GM18505 (cell line): ENCODE results near the gene ZNF23.

Experiments
- ATAC-seq: cut with Tn5 transposase; IDR thresholded peaks from one replicate; pipeline ENCODE4 v1.9.1; 2021; ENCODE audit not compliant: unreplicated experiment
- POLR2A ChIP-seq: IDR thresholded peaks from 4 replicates; pipeline ENCODE4 v1.6.1; 2011; ENCODE audit warnings: borderline replicate concordance; ENCODE audit not compliant: insufficient read depth, insufficient read length; ENCODE audit errors: extremely low read depth

Gene ZNF23

GRCh38 chr16:71426880-71427615 lies 35.0 kb downstream of the ZNF23 start:
- ATAC-seq = no peak
- TF ChIP-seq POLR2A = no peak

DNA sequence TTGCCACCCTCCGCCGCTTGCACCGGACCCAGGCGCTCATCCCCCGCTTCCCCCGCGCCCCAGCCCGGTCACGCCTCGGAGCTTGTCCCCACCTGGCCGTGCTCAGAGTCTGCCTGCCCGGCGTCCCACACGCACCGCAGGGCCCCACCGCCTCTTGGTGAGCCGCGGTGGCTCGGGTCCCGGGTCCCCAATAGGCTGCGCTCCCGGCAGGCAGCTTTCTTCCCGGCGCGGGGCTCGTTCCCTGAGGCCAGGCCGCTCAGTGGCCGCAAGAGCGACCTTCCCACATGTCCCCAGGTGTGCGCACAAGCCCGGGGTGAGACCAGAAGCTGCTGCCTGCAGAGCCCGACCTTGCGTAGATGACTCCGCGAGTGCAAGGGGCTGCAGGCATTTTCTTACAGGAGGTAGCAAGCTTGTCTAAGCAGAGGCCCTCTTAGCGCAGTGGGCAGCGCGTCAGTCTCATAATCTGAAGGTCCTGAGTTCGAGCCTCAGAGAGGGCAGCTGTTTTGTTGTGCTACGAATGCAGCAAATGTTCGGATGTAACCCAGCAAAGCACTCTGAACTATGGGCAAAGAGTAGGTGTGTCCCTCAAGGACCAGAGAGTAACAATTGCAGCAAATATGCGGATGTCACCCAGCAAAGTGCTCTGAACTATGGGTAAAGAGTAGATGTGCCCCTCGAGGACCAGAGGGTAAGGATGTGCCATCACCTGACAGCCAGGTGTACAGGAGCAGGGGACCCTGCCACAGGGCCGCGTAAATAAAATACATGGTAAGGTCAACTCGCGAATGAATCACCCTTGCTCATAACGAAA lies 35.8 kb downstream of the ZNF23 start:
- no peak for TF ChIP-seq POLR2A
- no peak for ATAC-seq

DNA sequence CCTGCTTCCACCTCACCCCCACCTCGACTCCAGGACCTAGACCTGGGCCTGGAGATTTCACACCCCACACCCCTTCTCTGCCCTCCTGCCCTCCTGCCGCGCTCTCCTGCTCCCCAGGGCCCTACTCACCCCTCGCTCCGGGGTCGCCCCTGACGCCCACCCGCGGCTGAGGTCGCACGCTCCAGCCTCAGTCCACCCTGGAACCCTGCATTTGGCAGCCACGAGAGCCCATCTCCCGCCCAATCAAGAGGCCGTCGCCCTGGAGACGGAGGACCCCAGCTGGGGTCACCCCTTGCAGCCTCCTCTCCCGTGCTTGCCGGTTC lies 36.3 kb downstream of the ZNF23 start:
- no peak for TF ChIP-seq POLR2A
- no peak for ATAC-seq

GRCh38 chr16:71424626-71425025 lies 37.4 kb downstream of the ZNF23 start:
- no peak for ATAC-seq
- TF ChIP-seq POLR2A = no peak

GRCh38 chr16:71423865-71424264 lies 38.2 kb downstream of the ZNF23 start:
- no peak for TF ChIP-seq POLR2A
- no peak for ATAC-seq

DNA sequence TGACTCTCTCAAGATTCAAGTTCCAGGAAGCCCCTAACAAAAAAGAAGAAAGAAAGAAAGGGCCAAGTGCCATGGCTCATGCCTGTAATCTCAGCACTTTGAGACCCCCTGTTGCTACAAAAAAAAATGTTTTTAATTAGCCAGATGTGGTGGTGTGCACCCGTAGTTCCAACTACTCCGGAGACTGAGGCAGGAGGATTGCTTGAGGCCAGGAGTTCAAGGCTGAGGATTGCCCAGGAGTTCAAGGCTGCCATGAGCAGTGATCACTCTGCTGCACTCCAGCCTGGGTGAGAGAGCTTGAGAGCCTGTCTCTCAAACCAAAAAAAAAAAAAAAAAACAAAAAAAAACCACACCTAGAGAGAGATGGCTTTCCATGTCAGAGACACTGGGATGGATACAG lies 39.0 kb downstream of the ZNF23 start:
- no peak for ATAC-seq
- TF ChIP-seq POLR2A = no peak

DNA sequence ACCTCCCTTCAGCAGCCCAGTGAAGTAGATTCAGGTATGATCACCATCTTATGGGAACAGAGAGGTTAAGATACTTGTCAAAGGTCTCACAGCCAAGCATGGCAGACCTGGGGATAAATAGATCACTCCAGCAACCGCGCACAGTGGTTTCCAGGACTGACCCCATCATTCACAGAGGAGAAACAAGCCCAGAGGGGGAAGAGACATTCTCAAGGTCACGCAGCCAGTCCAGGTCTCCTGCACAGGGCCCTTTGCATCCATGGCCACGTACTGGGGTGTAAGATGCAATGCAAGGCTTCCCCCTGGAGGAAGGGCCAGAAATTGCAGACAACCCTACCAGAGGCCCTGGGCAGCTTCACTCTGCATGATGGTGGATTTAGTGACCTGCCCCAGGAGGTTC lies 40.1 kb downstream of the ZNF23 start:
- ATAC-seq = no peak
- no peak for TF ChIP-seq POLR2A

GRCh38 chr16:71414038-71414437 lies 48.0 kb downstream of the ZNF23 start:
- no peak for TF ChIP-seq POLR2A
- no peak for ATAC-seq

DNA sequence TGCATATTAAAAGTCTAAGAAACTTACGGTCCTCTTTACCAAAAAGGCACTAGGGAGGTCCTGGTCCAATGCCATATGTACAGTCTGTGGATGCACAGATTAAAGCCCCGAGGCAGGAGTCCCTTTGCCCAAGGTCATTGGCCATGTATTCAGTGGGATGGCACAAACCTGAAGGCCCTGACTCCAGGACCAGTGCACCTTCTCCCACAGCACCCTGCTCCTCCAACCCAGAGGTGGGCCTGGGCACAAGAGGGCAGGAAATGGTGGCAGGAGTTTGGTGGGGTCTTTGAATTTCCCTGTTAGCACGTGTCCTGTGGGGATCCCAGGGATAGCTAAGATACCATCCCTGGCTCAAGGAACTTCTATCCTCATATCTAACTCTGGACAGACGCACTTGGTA lies 48.7 kb downstream of the ZNF23 start:
- no peak for TF ChIP-seq POLR2A
- ATAC-seq = no peak

DNA sequence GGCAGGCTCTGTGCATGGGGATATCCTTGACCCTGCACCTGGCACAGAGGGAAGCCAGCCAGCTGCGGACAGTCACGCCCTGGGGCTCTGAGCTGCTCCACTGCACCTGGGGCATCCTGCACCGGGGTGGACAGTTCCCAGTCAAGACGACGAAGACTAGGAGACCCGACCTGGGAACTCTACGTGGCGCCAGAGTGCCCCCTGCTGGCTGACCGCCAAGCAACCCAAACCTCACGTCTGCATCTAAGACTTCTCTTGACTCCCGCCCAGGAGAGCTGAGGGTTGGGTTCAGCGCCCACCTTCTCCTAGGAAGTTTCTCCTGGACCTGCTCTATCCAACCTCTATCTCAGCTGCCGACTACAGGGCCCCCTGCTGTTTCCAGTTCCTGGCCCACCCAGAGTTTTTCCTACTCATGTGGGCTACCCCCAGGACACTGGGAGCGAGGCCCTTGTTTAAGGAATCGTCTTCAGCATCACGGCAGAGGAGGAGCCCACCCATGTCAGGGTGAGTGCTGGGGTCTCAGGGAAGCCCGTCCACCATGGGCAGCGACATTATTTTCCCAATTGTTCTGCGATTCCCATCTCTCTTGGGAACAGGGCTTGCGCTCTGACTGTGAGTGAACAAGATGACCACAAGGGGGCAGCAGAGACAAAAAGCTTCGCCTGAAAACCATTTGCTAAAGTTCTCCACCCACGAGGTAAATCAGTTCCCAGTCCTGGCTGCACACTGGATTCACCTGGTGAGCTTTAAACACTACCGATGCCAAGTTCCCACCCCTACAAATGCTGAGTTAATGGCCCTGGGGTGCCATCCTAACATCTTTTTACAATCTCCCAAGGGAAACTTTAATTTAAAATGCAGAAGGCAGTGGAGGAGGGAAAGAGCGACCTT lies 49.5 kb downstream of the ZNF23 start:
- ATAC-seq = no peak
- no peak for TF ChIP-seq POLR2A

- TF ChIP-seq POLR2A = no peak
- ATAC-seq = no peak
Measured at GRCh38 chr16:71410146-71410545, 51.9 kb downstream of the ZNF23 start.

DNA sequence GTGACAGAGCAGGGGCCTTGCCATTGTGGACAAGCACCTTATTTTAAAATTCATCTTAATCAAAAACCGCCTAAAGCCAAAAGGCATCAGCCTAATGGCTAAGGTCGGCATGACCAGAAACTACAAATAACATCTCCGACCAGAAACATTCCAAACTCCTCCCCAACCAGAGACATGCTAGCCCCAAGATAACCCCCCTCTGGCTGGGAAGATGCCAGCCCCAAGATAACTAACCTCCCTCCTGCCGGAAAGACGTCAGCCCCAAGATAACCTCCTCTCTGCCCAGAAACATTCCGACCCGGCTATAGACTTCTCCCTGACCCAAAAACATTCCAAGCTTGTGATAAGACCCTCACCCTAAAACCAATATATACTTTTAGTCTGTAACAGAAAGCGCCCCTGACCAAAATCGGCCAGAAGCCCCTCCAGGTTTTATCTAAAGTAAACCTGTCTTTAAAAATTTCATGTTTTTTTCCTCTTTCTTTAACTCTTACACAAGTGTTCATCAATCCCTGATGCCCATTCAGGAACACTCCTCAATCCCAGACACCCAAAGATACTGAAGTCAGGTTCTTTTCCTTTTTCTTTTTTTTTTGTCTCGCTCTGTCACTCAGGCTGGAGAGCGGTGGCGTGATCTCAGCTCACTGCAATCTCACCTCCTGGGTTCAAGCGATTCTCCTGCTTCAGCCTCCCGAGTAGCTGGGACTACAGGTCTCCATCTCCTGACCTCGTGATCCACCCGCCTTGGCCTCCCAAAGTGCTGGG lies 52.9 kb downstream of the ZNF23 start:
- no peak for ATAC-seq
- no peak for TF ChIP-seq POLR2A

GRCh38 chr16:71408536-71408935 lies 53.5 kb downstream of the ZNF23 start:
- ATAC-seq = no peak
- no peak for TF ChIP-seq POLR2A
